CD4-positive, CD25-positive, alpha-beta regulatory T cell (primary cell): ENCODE measurements around the gene PLEKHH1. TPM values are rescaled to one million over a fixed set of nuclear protein-coding genes. Genes with fewer than 3 reads are reported as not detected.
"Not testable (repeated sequence)": the region's sequence is repeated elsewhere in the genome, so short reads cannot be mapped to it uniquely, and the experiment has no call there.

ENCODE experiments used
- ATAC-seq, 2 donors: fragments of 150-1000 bp; cut with Tn5 transposase; one replicate each; pipeline ENCODE4 v1.10.0; 2021; ENCODE audit warnings: low read depth in 2 of 2, moderate number of reproducible peaks in 2 of 2, moderate library complexity in 1 of 2
- DNase-seq, 3 donors: peaks; one replicate each; pipeline versions ENCODE4 v3.0.0 to v3.0.0-alpha.2; 2012 to 2022; ENCODE audit warnings: mixed read lengths in 1 of 3
- H3K27ac ChIP-seq: one replicate; pipeline ENCODE4 v1.7.0; 2013; ENCODE audit warnings: mild to moderate bottlenecking, low read length; ENCODE audit not compliant: insufficient read depth, poor library complexity, severe bottlenecking
- H3K27me3 ChIP-seq: one replicate; pipeline ENCODE4 v1.7.0; 2013; ENCODE audit warnings: low read length; ENCODE audit not compliant: control insufficient read depth, insufficient read depth
- H3K36me3 ChIP-seq: one replicate; pipeline ENCODE4 v1.7.0; 2013; ENCODE audit warnings: mild to moderate bottlenecking, low read length, moderate library complexity; ENCODE audit not compliant: control insufficient read depth, insufficient read depth
- H3K4me1 ChIP-seq: 2 replicates; pipeline ENCODE4 v1.7.0; 2013; ENCODE audit warnings: mild to moderate bottlenecking, low read length; ENCODE audit not compliant: insufficient read depth, control insufficient read depth, poor library complexity, severe bottlenecking
- H3K4me3 ChIP-seq: one replicate; pipeline ENCODE4 v1.7.0; 2013; ENCODE audit warnings: low read depth, mild to moderate bottlenecking, low read length, moderate library complexity
- H3K9me3 ChIP-seq, 2 experiments: 1 replicate in 1 of 2; 2 replicates in 1 of 2; pipeline ENCODE4 v1.7.0; 2013; ENCODE audit warnings: low read length in 2 of 2, mild to moderate bottlenecking in 1 of 2, moderate library complexity in 1 of 2; ENCODE audit not compliant: control insufficient read depth in 2 of 2
- H3K27ac Mint-ChIP-seq, 3 donors: one replicate each; pipeline ENCODE4 v1.8.0; 2020 to 2022; ENCODE audit warnings: mild to moderate bottlenecking in 3 of 3, mixed read lengths in 3 of 3, moderate library complexity in 2 of 3
- H3K27me3 Mint-ChIP-seq: one replicate; pipeline ENCODE4 v1.8.0; 2022; ENCODE audit warnings: mild to moderate bottlenecking, mixed read lengths
- H3K36me3 Mint-ChIP-seq: one replicate; pipeline ENCODE4 v1.8.0; 2020; ENCODE audit warnings: mixed read lengths
- H3K4me1 Mint-ChIP-seq, 4 donors: one replicate each; pipeline ENCODE4 v1.8.0; 2020 to 2022; ENCODE audit warnings: mixed read lengths in 4 of 4, mild to moderate bottlenecking in 1 of 4
- H3K4me3 Mint-ChIP-seq, 4 donors: one replicate each; pipeline ENCODE4 v1.8.0; 2020 to 2022; ENCODE audit warnings: mild to moderate bottlenecking in 4 of 4, mixed read lengths in 4 of 4, moderate library complexity in 3 of 4
- H3K9me3 Mint-ChIP-seq, 7 donors: one replicate each; pipeline ENCODE4 v1.8.0; 2020 to 2022; ENCODE audit warnings: mixed read lengths in 7 of 7, mild to moderate bottlenecking in 3 of 7, moderate library complexity in 2 of 7
- polyA plus RNA-seq, 4 donors: library from polyadenylated mRNA; unstranded; fragments of 300-500 nt; fragmentation: Illumina TruSeq; gene quantifications; one replicate each; pipeline ENCODE4 v1.2.3, GENCODE V29; 2021
- total RNA-seq: library from RNA; stranded (reverse); gene quantifications from one replicate; pipeline ENCODE4 v1.2.3, GENCODE V29; 2022

PLEKHH1 gene
- total and polyA plus RNA-seq, 5 donors from 2014 or later: 0.05 to 0.24 (median 0.15) TPM; not detected in 2

DNA sequence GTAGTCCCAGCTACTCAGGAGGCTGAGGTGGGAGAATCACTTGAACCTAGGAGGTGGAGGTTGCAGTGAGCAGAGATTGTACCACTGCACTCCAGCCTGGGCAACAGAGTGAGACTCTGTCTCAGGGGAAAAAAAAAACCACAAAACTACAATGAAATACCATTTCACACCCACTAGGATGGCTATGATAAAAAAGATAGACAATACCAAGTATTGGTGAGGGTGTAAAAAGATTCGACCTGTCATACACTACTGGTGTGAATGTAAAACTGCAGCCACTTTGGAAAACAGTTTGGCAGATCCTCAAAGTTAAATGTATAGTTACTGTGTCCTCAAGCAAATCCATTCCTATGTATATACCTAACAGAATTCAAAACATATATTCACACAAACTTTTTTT is 93.0 kb downstream of the PLEKHH1 start:
- not testable (repeated sequence) for H3K9me3 Mint-ChIP-seq

DNA sequence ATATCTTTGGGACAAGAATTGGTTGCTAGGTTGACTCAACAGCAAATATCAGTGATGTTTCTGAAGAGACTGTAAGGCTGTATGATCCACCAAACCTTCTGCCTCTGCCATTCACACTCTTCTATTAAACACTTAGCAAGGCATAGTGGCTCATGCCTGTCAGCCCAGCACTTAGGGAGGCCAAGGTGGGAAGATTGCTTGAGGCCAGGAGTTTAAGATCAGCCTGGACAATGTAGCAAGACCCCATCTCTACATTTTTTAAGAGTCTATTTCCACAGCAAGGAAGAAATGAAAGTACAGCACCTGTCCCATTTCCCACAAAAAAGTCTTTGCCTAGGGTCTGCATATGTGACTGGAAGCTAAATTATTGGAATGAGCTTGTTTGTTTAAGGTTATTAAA is 94.4 kb downstream of the PLEKHH1 start:
- Histone ChIP-seq H3K9me3 (no peaks in the 10 kb centered on the region), H3K27me3 (no peaks in the 10 kb centered on the region), H3K27ac (no peak overlapping the region), H3K4me1 (no peaks in the 10 kb centered on the region), H3K36me3 (no peaks in the 10 kb centered on the region), H3K4me3 (no peak overlapping the region)
- no peaks in the 10 kb centered on the region for H3K27me3 Mint-ChIP-seq
- H3K9me3 Mint-ChIP-seq: no peaks in the 10 kb centered on the region
- DNase-seq: no peak
- H3K4me3 Mint-ChIP-seq: no peak overlapping the region
- no peak for ATAC-seq
- no peaks in the 10 kb centered on the region for H3K36me3 Mint-ChIP-seq
- peaks cover 0 to 8% (median 7%) of the 10 kb centered on the region in 4 donors for H3K4me1 Mint-ChIP-seq
- H3K27ac Mint-ChIP-seq: no peak overlapping the region

More for the DNA sequence above, 93.0 kb downstream of the PLEKHH1 start:
- not testable (repeated sequence) for H3K4me1 ChIP-seq, H3K36me3 Mint-ChIP-seq, H3K9me3 ChIP-seq, H3K4me3 ChIP-seq, H3K27ac ChIP-seq, H3K36me3 ChIP-seq, ATAC-seq, H3K27me3 Mint-ChIP-seq, H3K27me3 ChIP-seq, DNase-seq, H3K27ac Mint-ChIP-seq, H3K4me3 Mint-ChIP-seq
- H3K4me1 Mint-ChIP-seq: peaks cover 1 to 14% (median 9%) of the 10 kb centered on the region in 4 donors

GRCh38 chr14:67630186-67630585 is 97.1 kb downstream of the PLEKHH1 start:
- peaks cover 5% of the 10 kb centered on the region for H3K36me3 Mint-ChIP-seq
- H3K27me3 ChIP-seq: no peaks in the 10 kb centered on the region
- H3K27ac Mint-ChIP-seq: no peak overlapping the region
- H3K9me3 Mint-ChIP-seq: no peaks in the 10 kb centered on the region
- H3K4me1 Mint-ChIP-seq: no peaks in the 10 kb centered on the region
- ATAC-seq: no peak
- no peak overlapping the region for H3K4me3 Mint-ChIP-seq
- H3K4me1 ChIP-seq: no peaks in the 10 kb centered on the region
- no peak overlapping the region for H3K4me3 ChIP-seq
- no peak for DNase-seq
- H3K27me3 Mint-ChIP-seq: no peaks in the 10 kb centered on the region
- no peak overlapping the region for H3K27ac ChIP-seq
- H3K9me3 ChIP-seq: no peaks in the 10 kb centered on the region
- H3K36me3 ChIP-seq: no peaks in the 10 kb centered on the region

DNA sequence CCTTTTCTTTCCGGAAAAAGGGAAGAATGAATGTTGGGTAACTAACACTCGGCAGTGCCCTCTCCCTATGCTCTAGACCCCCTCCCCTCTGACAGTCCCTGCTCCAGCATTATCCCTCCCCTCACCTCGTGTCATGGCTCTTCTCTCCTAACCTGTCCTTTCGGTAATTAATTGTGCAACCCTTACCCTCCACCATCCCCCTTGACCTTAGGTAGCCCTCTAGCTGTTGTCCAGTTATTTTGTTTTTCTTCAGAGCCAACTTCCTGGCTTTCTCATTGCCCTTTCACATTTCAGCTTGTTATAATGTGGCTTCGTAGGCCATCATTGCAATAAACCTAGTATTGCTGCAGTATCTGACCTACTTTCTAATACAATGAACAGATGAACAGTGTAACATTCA is 97.8 kb downstream of the PLEKHH1 start:
- peaks cover 5% of the 10 kb centered on the region for H3K36me3 Mint-ChIP-seq
- H3K9me3 Mint-ChIP-seq: no peaks in the 10 kb centered on the region
- no peak overlapping the region for H3K27ac Mint-ChIP-seq
- Histone ChIP-seq H3K27me3 (no peaks in the 10 kb centered on the region), H3K36me3 (no peaks in the 10 kb centered on the region), H3K4me1 (no peaks in the 10 kb centered on the region), H3K27ac (no peak overlapping the region), H3K9me3 (no peaks in the 10 kb centered on the region), H3K4me3 (no peak overlapping the region)
- no peaks in the 10 kb centered on the region for H3K4me1 Mint-ChIP-seq
- no peak for DNase-seq
- H3K27me3 Mint-ChIP-seq: no peaks in the 10 kb centered on the region
- no peak overlapping the region for H3K4me3 Mint-ChIP-seq
- no peak for ATAC-seq

GRCh38 chr14:67633451-67634147 is 100.5 kb downstream of the PLEKHH1 start:
- Histone ChIP-seq H3K4me1 (no peaks in the 10 kb centered on the region), H3K27me3 (no peaks in the 10 kb centered on the region), H3K36me3 (no peaks in the 10 kb centered on the region), H3K4me3 (no peak overlapping the region), H3K27ac (no peak overlapping the region), H3K9me3 (no peaks in the 10 kb centered on the region)
- no peak overlapping the region for H3K4me3 Mint-ChIP-seq
- H3K9me3 Mint-ChIP-seq: no peaks in the 10 kb centered on the region
- H3K27ac Mint-ChIP-seq: no peak overlapping the region
- no peaks in the 10 kb centered on the region for H3K4me1 Mint-ChIP-seq
- ATAC-seq (no peak), DNase-seq (no peak)
- H3K27me3 Mint-ChIP-seq: no peaks in the 10 kb centered on the region
- peaks cover 5% of the 10 kb centered on the region for H3K36me3 Mint-ChIP-seq

DNA sequence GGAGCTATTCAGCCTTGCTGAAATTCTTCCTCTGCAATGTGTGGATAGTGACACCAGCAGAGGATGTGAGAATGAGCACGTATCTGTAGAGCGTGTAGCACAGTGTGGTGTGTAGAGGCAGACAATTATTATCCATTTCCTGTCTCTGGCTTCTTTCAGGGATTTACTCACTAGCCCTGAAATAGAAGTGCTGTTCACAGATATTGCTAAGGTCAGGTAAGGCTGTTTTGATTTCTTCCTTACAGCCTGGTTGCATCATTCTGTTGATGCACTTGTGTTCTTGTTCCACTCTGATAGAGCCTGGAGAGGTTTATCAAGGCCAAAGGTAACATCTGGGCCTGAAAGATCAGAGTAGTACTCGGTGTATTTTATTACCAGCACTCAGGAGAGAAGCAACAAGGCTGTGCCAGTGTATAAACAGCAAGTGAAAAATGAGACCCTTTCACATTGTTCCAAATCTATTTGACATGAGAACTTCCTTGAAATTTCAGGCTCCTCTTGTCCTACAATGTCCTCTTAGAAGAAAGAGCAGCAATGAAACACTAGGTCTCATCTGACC is 103.3 kb downstream of the PLEKHH1 start:
- Mint-ChIP-seq H3K27ac (no peak overlapping the region), H3K4me1 (no peaks in the 10 kb centered on the region), H3K4me3 (no peak overlapping the region), H3K27me3 (no peaks in the 10 kb centered on the region), H3K9me3 (no peaks in the 10 kb centered on the region), H3K36me3 (peaks cover 5% of the 10 kb centered on the region)
- H3K4me3 ChIP-seq: no peak overlapping the region
- no peak for DNase-seq
- no peaks in the 10 kb centered on the region for H3K9me3 ChIP-seq
- no peak overlapping the region for H3K27ac ChIP-seq
- no peaks in the 10 kb centered on the region for H3K27me3 ChIP-seq
- H3K4me1 ChIP-seq: no peaks in the 10 kb centered on the region
- no peak for ATAC-seq
- no peaks in the 10 kb centered on the region for H3K36me3 ChIP-seq

- H3K27ac Mint-ChIP-seq: no peak overlapping the region
- DNase-seq (no peak), ATAC-seq (no peak)
- H3K9me3 Mint-ChIP-seq: no peaks in the 10 kb centered on the region
- no peak overlapping the region for H3K4me3 Mint-ChIP-seq
- Histone ChIP-seq H3K4me1 (peaks cover 5% of the 10 kb centered on the region), H3K4me3 (no peak overlapping the region), H3K36me3 (no peaks in the 10 kb centered on the region), H3K27me3 (no peaks in the 10 kb centered on the region), H3K9me3 (no peaks in the 10 kb centered on the region), H3K27ac (no peak overlapping the region)
- H3K27me3 Mint-ChIP-seq: no peaks in the 10 kb centered on the region
- peaks cover 6 to 16% (median 9%) of the 10 kb centered on the region in 4 donors for H3K4me1 Mint-ChIP-seq
- no peaks in the 10 kb centered on the region for H3K36me3 Mint-ChIP-seq
These were observed 105.6 kb downstream of the PLEKHH1 start for GRCh38 chr14:67638642-67639041.
